Activated T-helper 17 cell treated with anti-CD3 and anti-CD28 coated beads, Interleukin-2, amount 50 U/mL, for 72 hours (primary cell): ENCODE results near the gene CCDC93. TPM values are rescaled to one million over a fixed set of nuclear protein-coding genes. Genes with fewer than 3 reads are reported as not detected.

Source experiments
- ATAC-seq: fragments of 150-1000 bp; cut with Tn5 transposase; replicated peaks from 2 replicates; pipeline ENCODE4 v1.10.0; 2021; ENCODE audit warnings: mild to moderate bottlenecking, moderate library complexity
- H3K27ac Mint-ChIP-seq: one replicate; pipeline ENCODE4 v1.8.0; 2022; ENCODE audit warnings: mixed read lengths
- H3K27me3 Mint-ChIP-seq: one replicate; pipeline ENCODE4 v1.8.0; 2022; ENCODE audit warnings: mixed read lengths
- H3K36me3 Mint-ChIP-seq: one replicate; pipeline ENCODE4 v1.8.0; 2022; ENCODE audit warnings: low read depth, mild to moderate bottlenecking, mixed read lengths
- H3K4me1 Mint-ChIP-seq: one replicate; pipeline ENCODE4 v1.8.0; 2022; ENCODE audit warnings: mixed read lengths
- H3K4me3 Mint-ChIP-seq: one replicate; pipeline ENCODE4 v1.8.0; 2022; ENCODE audit warnings: mild to moderate bottlenecking, mixed read lengths
- H3K9me3 Mint-ChIP-seq: one replicate; pipeline ENCODE4 v1.8.0; 2022; ENCODE audit warnings: mixed read lengths
- total RNA-seq, 2 donors: library from RNA; stranded (reverse); gene quantifications; one replicate each; pipeline ENCODE4 v1.2.3, GENCODE V29; 2022

The CCDC93 gene
- 10 to 100 TPM; 30.6 to 43.6 TPM for total RNA-seq

- H3K27me3 Mint-ChIP-seq = peaks cover 5% of the 10 kb centered on the region
- peaks cover 27% of the 10 kb centered on the region for H3K4me1 Mint-ChIP-seq
- ATAC-seq = peak; percentile 86
- H3K36me3 Mint-ChIP-seq = peaks cover 21% of the 10 kb centered on the region
- peak within 1 kb of the TSS; percentile 93 for H3K27ac Mint-ChIP-seq
- H3K9me3 Mint-ChIP-seq = no peaks in the 10 kb centered on the region
- H3K4me3 Mint-ChIP-seq = peak within 1 kb of the TSS; percentile 96
Observed at GRCh38 chr2:118013724-118014491, at the start of gene CCDC93. Gene CCDC93 (minus strand): TSS chr2:118014070. CDS start chr2:118013995, 75 bp downstream.

- no peak overlapping the region for H3K27ac Mint-ChIP-seq
- H3K4me1 Mint-ChIP-seq = peaks cover 15% of the 10 kb centered on the region
- no peaks in the 10 kb centered on the region for H3K9me3 Mint-ChIP-seq
- no peak for ATAC-seq
- H3K36me3 Mint-ChIP-seq = no peaks in the 10 kb centered on the region
- H3K27me3 Mint-ChIP-seq = peaks cover 13% of the 10 kb centered on the region
- H3K4me3 Mint-ChIP-seq = no peak overlapping the region
Observed at GRCh38 chr2:118062669-118063068, 48.8 kb upstream of the CCDC93 start.

- Mint-ChIP-seq H3K9me3 (no peaks in the 10 kb centered on the region), H3K4me3 (no peak overlapping the region), H3K27me3 (peaks cover 13% of the 10 kb centered on the region), H3K27ac (no peak overlapping the region), H3K4me1 (peaks cover 15% of the 10 kb centered on the region), H3K36me3 (no peaks in the 10 kb centered on the region)
- ATAC-seq = no peak
Observed at GRCh38 chr2:118062048-118062447, 48.2 kb upstream of the CCDC93 start.

- Mint-ChIP-seq H3K27ac (peak overlapping the region; percentile 60), H3K4me3 (peak overlapping the region; percentile 2), H3K4me1 (peaks cover 15% of the 10 kb centered on the region), H3K9me3 (no peaks in the 10 kb centered on the region), H3K36me3 (no peaks in the 10 kb centered on the region), H3K27me3 (peaks cover 12% of the 10 kb centered on the region)
- ATAC-seq = peak; percentile 19
Observed at GRCh38 chr2:118061135-118061955, 47.5 kb upstream of the CCDC93 start.

GRCh38 chr2:118059919-118060478, 46.1 kb upstream of the CCDC93 start:
- Mint-ChIP-seq H3K36me3 (no peaks in the 10 kb centered on the region), H3K4me3 (peak overlapping the region; percentile 33), H3K27me3 (peaks cover 2% of the 10 kb centered on the region), H3K9me3 (no peaks in the 10 kb centered on the region), H3K4me1 (peaks cover 15% of the 10 kb centered on the region), H3K27ac (peak overlapping the region; percentile 73)
- peak; percentile 86 for ATAC-seq

GRCh38 chr2:118058951-118059350, 45.1 kb upstream of the CCDC93 start:
- no peak for ATAC-seq
- Mint-ChIP-seq H3K9me3 (no peaks in the 10 kb centered on the region), H3K4me3 (no peak overlapping the region), H3K27ac (no peak overlapping the region), H3K36me3 (no peaks in the 10 kb centered on the region), H3K27me3 (no peaks in the 10 kb centered on the region), H3K4me1 (peaks cover 15% of the 10 kb centered on the region)

GRCh38 chr2:118056801-118057200, 42.9 kb upstream of the CCDC93 start:
- H3K27me3 Mint-ChIP-seq = peaks cover 9% of the 10 kb centered on the region
- H3K36me3 Mint-ChIP-seq = no peaks in the 10 kb centered on the region
- H3K4me3 Mint-ChIP-seq = no peak overlapping the region
- peaks cover 15% of the 10 kb centered on the region for H3K4me1 Mint-ChIP-seq
- no peaks in the 10 kb centered on the region for H3K9me3 Mint-ChIP-seq
- no peak overlapping the region for H3K27ac Mint-ChIP-seq
- no peak for ATAC-seq

- Mint-ChIP-seq H3K4me3 (no peak overlapping the region), H3K4me1 (peaks cover 11% of the 10 kb centered on the region), H3K27ac (no peak overlapping the region), H3K36me3 (no peaks in the 10 kb centered on the region), H3K9me3 (no peaks in the 10 kb centered on the region), H3K27me3 (peaks cover 11% of the 10 kb centered on the region)
- ATAC-seq = no peak
Observed at GRCh38 chr2:118056165-118056534, 42.3 kb upstream of the CCDC93 start.

- H3K9me3 Mint-ChIP-seq = no peaks in the 10 kb centered on the region
- H3K4me3 Mint-ChIP-seq = no peak overlapping the region
- peaks cover 8% of the 10 kb centered on the region for H3K4me1 Mint-ChIP-seq
- H3K36me3 Mint-ChIP-seq = no peaks in the 10 kb centered on the region
- H3K27ac Mint-ChIP-seq = no peak overlapping the region
- peak; percentile 18 for ATAC-seq
- peaks cover 14% of the 10 kb centered on the region for H3K27me3 Mint-ChIP-seq
Observed at GRCh38 chr2:118055512-118056164, 41.8 kb upstream of the CCDC93 start.

- Mint-ChIP-seq H3K4me3 (no peak overlapping the region), H3K9me3 (no peaks in the 10 kb centered on the region), H3K36me3 (no peaks in the 10 kb centered on the region), H3K27me3 (peaks cover 22% of the 10 kb centered on the region), H3K4me1 (no peaks in the 10 kb centered on the region), H3K27ac (no peak overlapping the region)
- no peak for ATAC-seq
Observed at GRCh38 chr2:118054213-118055008, 40.5 kb upstream of the CCDC93 start.

GRCh38 chr2:118053681-118054080, 39.8 kb upstream of the CCDC93 start:
- Mint-ChIP-seq H3K4me1 (no peaks in the 10 kb centered on the region), H3K36me3 (no peaks in the 10 kb centered on the region), H3K9me3 (no peaks in the 10 kb centered on the region), H3K4me3 (no peak overlapping the region), H3K27ac (no peak overlapping the region), H3K27me3 (peaks cover 27% of the 10 kb centered on the region)
- ATAC-seq = no peak

- Mint-ChIP-seq H3K4me3 (no peak overlapping the region), H3K4me1 (no peaks in the 10 kb centered on the region), H3K27me3 (peaks cover 33% of the 10 kb centered on the region), H3K27ac (no peak overlapping the region), H3K36me3 (no peaks in the 10 kb centered on the region), H3K9me3 (no peaks in the 10 kb centered on the region)
- no peak for ATAC-seq
Observed at GRCh38 chr2:118052474-118052873, 38.6 kb upstream of the CCDC93 start.

- Mint-ChIP-seq H3K27ac (no peak overlapping the region), H3K36me3 (no peaks in the 10 kb centered on the region), H3K4me1 (no peaks in the 10 kb centered on the region), H3K4me3 (no peak overlapping the region), H3K9me3 (no peaks in the 10 kb centered on the region), H3K27me3 (peaks cover 36% of the 10 kb centered on the region)
- ATAC-seq = no peak
Observed at GRCh38 chr2:118051826-118052358, 38.0 kb upstream of the CCDC93 start.
